HG03095 (cell line): ENCODE measurements around the gene MTIF2.
"Not testable (repeated sequence)": the region's sequence is repeated elsewhere in the genome, so short reads cannot be mapped to it uniquely, and the experiment has no call there.

Experiments
- ATAC-seq: cut with Tn5 transposase; IDR thresholded peaks from one replicate; pipeline ENCODE4 v1.9.1; 2021; ENCODE audit warnings: moderate library complexity; ENCODE audit not compliant: unreplicated experiment

The MTIF2 gene

GRCh38 chr2:55268907-55269644, at the start of gene MTIF2:
TSS of gene MTIF2 (minus strand) at chr2:55269231. CDS start at chr2:55263858, 5,373 bp downstream.
- ATAC-seq, result peak; percentile 96

- ATAC-seq, result no peak
Measured at GRCh38 chr2:55314985-55315384, 46.0 kb upstream of the MTIF2 start.

GRCh38 chr2:55311444-55311870, 42.4 kb upstream of the MTIF2 start:
- ATAC-seq, result peak; percentile 92

- no peak for ATAC-seq
Measured at GRCh38 chr2:55309446-55309845, 40.4 kb upstream of the MTIF2 start.

- ATAC-seq, result peak; percentile 72
Measured at GRCh38 chr2:55302241-55302640, 33.2 kb upstream of the MTIF2 start.

- ATAC-seq, result peak; percentile 67
Measured at GRCh38 chr2:55301277-55301676, 32.2 kb upstream of the MTIF2 start.

GRCh38 chr2:55296393-55296792, 27.4 kb upstream of the MTIF2 start:
- ATAC-seq, result peak; percentile 46

GRCh38 chr2:55283083-55283482, 14.1 kb upstream of the MTIF2 start:
- ATAC-seq, result no peak

GRCh38 chr2:55282110-55282917, 13.3 kb upstream of the MTIF2 start:
- ATAC-seq, result peak; percentile 98

GRCh38 chr2:55280851-55281546, 12.0 kb upstream of the MTIF2 start:
- ATAC-seq, result not testable (repeated sequence)

- ATAC-seq, result not testable (repeated sequence)
Measured at GRCh38 chr2:55279859-55280424, 10.9 kb upstream of the MTIF2 start.

GRCh38 chr2:55279214-55279835, 10.3 kb upstream of the MTIF2 start:
- ATAC-seq, result not testable (repeated sequence)

GRCh38 chr2:55277310-55277709, 8.3 kb upstream of the MTIF2 start:
- no peak for ATAC-seq

GRCh38 chr2:55274346-55274745, 5.3 kb upstream of the MTIF2 start:
- not testable (repeated sequence) for ATAC-seq

- ATAC-seq, result no peak
Measured at GRCh38 chr2:55269645-55269990, 587 bp upstream of the MTIF2 start.

- no peak for ATAC-seq
Measured at GRCh38 chr2:55268288-55268906, 634 bp downstream of the MTIF2 start.

GRCh38 chr2:55259586-55259985, 9.4 kb downstream of the MTIF2 start:
- not testable (repeated sequence) for ATAC-seq

- ATAC-seq, result no peak
Measured at GRCh38 chr2:55252832-55253231, 16.2 kb downstream of the MTIF2 start.

- ATAC-seq, result no peak
Measured at GRCh38 chr2:55247025-55247424, 22.0 kb downstream of the MTIF2 start.

GRCh38 chr2:55245411-55245810, 23.6 kb downstream of the MTIF2 start:
- no peak for ATAC-seq
